OCI-LY3 (cell line): ENCODE measurements around the gene BCL6.

ENCODE experiments used
- EZH2phosphoT487 ChIP-seq: fragments of 200-600 bp; shearing (Covaris generic); IDR thresholded peaks from 2 replicates; pipeline ENCODE4 v1.6.1; 2018; ENCODE audit warnings: antibody characterized with exemption, mixed run types, low read depth
- TF ChIP-seq, protein P1 (sequence below): fragments of 200-600, 300-600 bp; sonication (generic); IDR thresholded peaks from 2 replicates; pipeline ENCODE4 v1.5.1; 2014; ENCODE audit warnings: antibody characterized with exemption, low read length, low read depth

DNA sequence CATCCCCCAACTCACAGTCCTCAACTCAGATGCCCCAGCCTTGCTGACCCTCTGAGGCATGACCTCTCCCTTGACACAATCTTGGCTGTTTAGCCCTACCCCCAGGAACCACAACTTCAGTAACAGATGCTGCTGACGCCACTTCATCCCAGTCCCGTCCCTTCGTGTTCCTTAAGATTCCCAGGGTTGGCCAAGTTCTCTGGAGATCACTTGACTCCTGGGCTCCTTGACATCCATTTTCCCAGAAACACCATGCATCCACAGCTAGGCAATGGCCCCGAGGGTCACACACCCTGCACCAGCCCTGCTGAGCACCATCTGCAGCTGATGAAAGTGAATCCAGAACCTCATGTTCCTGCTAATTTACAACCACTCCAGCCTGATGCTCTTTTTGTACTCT, 49.8 kb downstream of the BCL6 start:
- TF ChIP-seq, protein P1, sequence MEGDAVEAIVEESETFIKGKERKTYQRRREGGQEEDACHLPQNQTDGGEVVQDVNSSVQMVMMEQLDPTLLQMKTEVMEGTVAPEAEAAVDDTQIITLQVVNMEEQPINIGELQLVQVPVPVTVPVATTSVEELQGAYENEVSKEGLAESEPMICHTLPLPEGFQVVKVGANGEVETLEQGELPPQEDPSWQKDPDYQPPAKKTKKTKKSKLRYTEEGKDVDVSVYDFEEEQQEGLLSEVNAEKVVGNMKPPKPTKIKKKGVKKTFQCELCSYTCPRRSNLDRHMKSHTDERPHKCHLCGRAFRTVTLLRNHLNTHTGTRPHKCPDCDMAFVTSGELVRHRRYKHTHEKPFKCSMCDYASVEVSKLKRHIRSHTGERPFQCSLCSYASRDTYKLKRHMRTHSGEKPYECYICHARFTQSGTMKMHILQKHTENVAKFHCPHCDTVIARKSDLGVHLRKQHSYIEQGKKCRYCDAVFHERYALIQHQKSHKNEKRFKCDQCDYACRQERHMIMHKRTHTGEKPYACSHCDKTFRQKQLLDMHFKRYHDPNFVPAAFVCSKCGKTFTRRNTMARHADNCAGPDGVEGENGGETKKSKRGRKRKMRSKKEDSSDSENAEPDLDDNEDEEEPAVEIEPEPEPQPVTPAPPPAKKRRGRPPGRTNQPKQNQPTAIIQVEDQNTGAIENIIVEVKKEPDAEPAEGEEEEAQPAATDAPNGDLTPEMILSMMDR = no peak
- no peak for TF ChIP-seq EZH2phosphoT487
